ENCODE data around the gene UBR4. TPM values are rescaled to one million over a fixed set of nuclear protein-coding genes. Genes with fewer than 3 reads are reported as not detected.

UBR4 gene
- total RNA-seq, 2 experiments from 2014 or later: 121 to 126 TPM

GRCh38 chr1:19222573-19222972, 12.5 kb upstream of the UBR4 start:
- DNase-seq (ENCODE audit: low spot score): no peak
- H3K36me3 ChIP-seq (ENCODE audit: insufficient read depth, low read length): peaks cover 99% of the 10 kb centered on the region
- no peak overlapping the region for H3K4me3 ChIP-seq (ENCODE audit: low read depth, low read length, poor library complexity, severe bottlenecking)
- TF ChIP-seq EZH2phosphoT487 (IDR thresholded peaks at IDR 0.05; ENCODE audit: borderline replicate concordance, low read depth, low read length) (no peak), CTCF (conservative IDR thresholded peaks at IDR 0.05; ENCODE audit: low read length) (no peak)
- no peaks in the 10 kb centered on the region for H3K4me1 ChIP-seq (ENCODE audit: insufficient read depth, low read length, poor library complexity, severe bottlenecking)
- no peaks in the 10 kb centered on the region for H4K20me1 ChIP-seq (ENCODE audit: insufficient read depth, low read length)
- H3K9me3 ChIP-seq (ENCODE audit: low read length): no peaks in the 10 kb centered on the region
- BruUV-seq (replicated peaks): no TSS peak
- ChIA-PET POLR2A (no interaction called here), CTCF (ENCODE audit: unreplicated experiment) (no interaction called here)
- intact Hi-C loops (cut with micrococcal nuclease; ENCODE audit: unreplicated experiment): no loop called here
- no peak overlapping the region for H2AFZ ChIP-seq (ENCODE audit: low read length)
- peaks cover 5% of the 10 kb centered on the region; the same call in 1 of the 2 replicates for H3K79me2 ChIP-seq (ENCODE audit: insufficient read depth, low read depth, low read length)
- no peak overlapping the region for H3K27ac ChIP-seq (ENCODE audit: low read depth, low read length, poor library complexity, severe bottlenecking)
- no peaks in the 10 kb centered on the region for H3K9me2 ChIP-seq (ENCODE audit: insufficient read depth, low read length)
- H3K4me2 ChIP-seq (ENCODE audit: low read length): no peak overlapping the region

GRCh38 chr1:19220991-19221390, 10.9 kb upstream of the UBR4 start:
- ChIA-PET CTCF (ENCODE audit: unreplicated experiment) (interaction anchor here (0.5 kb wide), 1 partner anchor 110 kb away, joined by 3 read pairs; no protein-coding TSS in a partner anchor), POLR2A (no interaction called here)
- intact Hi-C loops (cut with micrococcal nuclease; ENCODE audit: unreplicated experiment): no loop called here
- no peak for TF ChIP-seq EZH2phosphoT487 (IDR thresholded peaks at IDR 0.05; ENCODE audit: borderline replicate concordance, low read depth, low read length)
- no peak for TF ChIP-seq CTCF (conservative IDR thresholded peaks at IDR 0.05; ENCODE audit: low read length)
- H3K27ac ChIP-seq (ENCODE audit: low read depth, low read length, poor library complexity, severe bottlenecking): no peak overlapping the region
- H2AFZ ChIP-seq (ENCODE audit: low read length): no peak overlapping the region
- H3K36me3 ChIP-seq (ENCODE audit: insufficient read depth, low read length): peaks cover 100% of the 10 kb centered on the region
- BruUV-seq (replicated peaks): no TSS peak
- no peak overlapping the region for H3K4me2 ChIP-seq (ENCODE audit: low read length)
- H3K79me2 ChIP-seq (ENCODE audit: insufficient read depth, low read depth, low read length): peaks cover 18% of the 10 kb centered on the region; the same call in 1 of the 2 replicates
- DNase-seq (ENCODE audit: low spot score): no peak
- no peaks in the 10 kb centered on the region for H4K20me1 ChIP-seq (ENCODE audit: insufficient read depth, low read length)
- no peaks in the 10 kb centered on the region for H3K9me2 ChIP-seq (ENCODE audit: insufficient read depth, low read length)
- H3K4me1 ChIP-seq (ENCODE audit: insufficient read depth, low read length, poor library complexity, severe bottlenecking): no peaks in the 10 kb centered on the region
- H3K4me3 ChIP-seq (ENCODE audit: low read depth, low read length, poor library complexity, severe bottlenecking): no peak overlapping the region
- H3K9me3 ChIP-seq (ENCODE audit: low read length): no peaks in the 10 kb centered on the region

GRCh38 chr1:19220080-19220846, 10.2 kb upstream of the UBR4 start:
- no peak overlapping the region for H3K27ac ChIP-seq (ENCODE audit: low read depth, low read length, poor library complexity, severe bottlenecking)
- intact Hi-C loops (cut with micrococcal nuclease; ENCODE audit: unreplicated experiment): no loop called here
- peaks cover 100% of the 10 kb centered on the region for H3K36me3 ChIP-seq (ENCODE audit: insufficient read depth, low read length)
- DNase-seq (ENCODE audit: low spot score): no peak
- no peak for TF ChIP-seq CTCF (conservative IDR thresholded peaks at IDR 0.05; ENCODE audit: low read length)
- H3K9me3 ChIP-seq (ENCODE audit: low read length): no peaks in the 10 kb centered on the region
- no peak overlapping the region for H3K4me3 ChIP-seq (ENCODE audit: low read depth, low read length, poor library complexity, severe bottlenecking)
- ChIA-PET CTCF (ENCODE audit: unreplicated experiment) (interaction anchor here (0.5 kb wide), 1 partner anchor 110 kb away, joined by 3 read pairs; no protein-coding TSS in a partner anchor), POLR2A (interaction anchor here (1.2 kb wide), 1 partner anchor 9 kb away, joined by 3 read pairs; no protein-coding TSS in a partner anchor)
- no peak overlapping the region for H3K4me2 ChIP-seq (ENCODE audit: low read length)
- peaks cover 22% of the 10 kb centered on the region; the same call in 1 of the 2 replicates for H3K79me2 ChIP-seq (ENCODE audit: insufficient read depth, low read depth, low read length)
- no TSS peak for BruUV-seq (replicated peaks)
- no peaks in the 10 kb centered on the region for H3K9me2 ChIP-seq (ENCODE audit: insufficient read depth, low read length)
- H3K4me1 ChIP-seq (ENCODE audit: insufficient read depth, low read length, poor library complexity, severe bottlenecking): no peaks in the 10 kb centered on the region
- no peak overlapping the region for H2AFZ ChIP-seq (ENCODE audit: low read length)
- H4K20me1 ChIP-seq (ENCODE audit: insufficient read depth, low read length): no peaks in the 10 kb centered on the region

All from OCI-LY7 (cell line).